IMR-90 (cell line): ENCODE data around the gene CXCL9. TPM values are rescaled to one million over a fixed set of nuclear protein-coding genes. Genes with fewer than 3 reads are reported as not detected.

Experiments
- ATAC-seq: fragments of 200-7000 bp; cut with Tn5 transposase; 2 replicates; pipeline ENCODE4 v1.9.1; 2020; ENCODE audit warnings: low read depth, mild to moderate bottlenecking, moderate library complexity
- BruUV-seq: library from RNA; stranded (reverse); fragments of 400-500 nt; replicated peaks from 2 replicates; lab custom pipeline; 2021; lab: Mats Ljungman, UMichigan
- CTCF ChIA-PET: fragments of 300-600 bp; formaldehyde crosslinking; extraction: SDS; loops from one replicate; lab custom pipeline; 2021; ENCODE audit warnings: antibody characterized with exemption; lab: Yijun Ruan, JAX
- POLR2A ChIA-PET: fragments of 300-600 bp; sonication (Branson Sonifier 250); formaldehyde crosslinking; loops from one replicate; lab custom pipeline; 2022; ENCODE audit warnings: antibody characterized with exemption; ENCODE audit not compliant: unreplicated experiment; lab: Charles Lee
- DNase-seq: peaks from one replicate; pipeline ENCODE4 v3.0.0; 2013
- H2AFZ ChIP-seq: replicated peaks from 2 replicates; pipeline ENCODE3; 2013; ENCODE audit warnings: low read length, mild to moderate bottlenecking; ENCODE audit not compliant: poor library complexity
- H2AK5ac ChIP-seq: 2 replicates; pipeline ENCODE4 v1.6.1; 2013; ENCODE audit warnings: low read depth, low read length, inconsistent platforms
- H2AK9ac ChIP-seq: replicated peaks from 2 replicates; pipeline ENCODE3; 2013; ENCODE audit warnings: mild to moderate bottlenecking, low read depth, low read length, moderate library complexity; ENCODE audit not compliant: poor library complexity
- H2BK120ac ChIP-seq: 2 replicates; pipeline ENCODE4 v1.6.1; 2013; ENCODE audit warnings: low read depth, low read length, inconsistent platforms
- H2BK15ac ChIP-seq: 3 replicates; pipeline ENCODE4 v1.6.1; 2013; ENCODE audit warnings: low read depth, low read length, inconsistent platforms
- H2BK20ac ChIP-seq: 2 replicates; pipeline ENCODE4 v1.6.1; 2013; ENCODE audit warnings: low read depth, mild to moderate bottlenecking, inconsistent platforms, low read length, moderate library complexity
- H2BK5ac ChIP-seq: 2 replicates; pipeline ENCODE4 v1.6.1; 2013; ENCODE audit warnings: mild to moderate bottlenecking, low read depth, low read length, inconsistent platforms; ENCODE audit not compliant: poor library complexity, severe bottlenecking
- H3K14ac ChIP-seq: replicated peaks from 2 replicates; pipeline ENCODE4 v1.6.1; 2013; ENCODE audit warnings: low read depth, low read length, inconsistent platforms
- H3K18ac ChIP-seq: 2 replicates; pipeline ENCODE4 v1.6.1; 2013; ENCODE audit warnings: low read depth, low read length, control low read depth
- H3K23ac ChIP-seq: 2 replicates; pipeline ENCODE4 v1.6.1; 2013; ENCODE audit warnings: low read depth, low read length, inconsistent platforms
- H3K27ac ChIP-seq: 2 replicates; pipeline ENCODE4 v1.5.1; 2013; ENCODE audit warnings: mild to moderate bottlenecking, control low read depth, low read length; ENCODE audit not compliant: insufficient read depth
- H3K27me3 ChIP-seq: 2 replicates; pipeline ENCODE4 v1.6.1; 2013; ENCODE audit warnings: low read length; ENCODE audit not compliant: control insufficient read depth, insufficient read depth
- H3K36me3 ChIP-seq: 2 replicates; pipeline ENCODE4 v1.6.1; 2013; ENCODE audit warnings: low read length, mixed read lengths; ENCODE audit not compliant: control insufficient read depth, insufficient read depth
- H3K4ac ChIP-seq: 2 replicates; pipeline ENCODE4 v1.6.1; 2013; ENCODE audit warnings: low read depth, low read length, inconsistent platforms
- H3K4me1 ChIP-seq: 2 replicates; pipeline ENCODE4 v1.6.1; 2013; ENCODE audit warnings: low read length, mixed read lengths; ENCODE audit not compliant: control insufficient read depth, insufficient read depth
- H3K4me2 ChIP-seq: 2 replicates; pipeline ENCODE4 v1.6.1; 2013; ENCODE audit warnings: low read depth, mild to moderate bottlenecking, control low read depth, low read length, moderate library complexity
- H3K4me3 ChIP-seq: 2 replicates; pipeline ENCODE4 v1.5.1; 2013; ENCODE audit warnings: low read depth, mild to moderate bottlenecking, control low read depth, low read length, moderate library complexity; ENCODE audit not compliant: insufficient read depth
- H3K56ac ChIP-seq: 2 replicates; pipeline ENCODE4 v1.6.1; 2013; ENCODE audit warnings: low read length, inconsistent platforms; ENCODE audit not compliant: insufficient read depth; ENCODE audit errors: extremely low read depth
- H3K79me1 ChIP-seq, 2 experiments: 2 replicates each; pipeline ENCODE4 v1.6.1; 2013; ENCODE audit warnings: low read length in 2 of 2, inconsistent platforms in 1 of 2, low read depth in 1 of 2
- H3K9ac ChIP-seq: 2 replicates; pipeline ENCODE4 v1.6.1; 2013; ENCODE audit warnings: low read depth, low read length, control low read depth
- H3K9me1 ChIP-seq: 2 replicates; pipeline ENCODE4 v1.6.1; 2013; ENCODE audit warnings: low read length, inconsistent platforms; ENCODE audit not compliant: insufficient read depth
- H3K9me3 ChIP-seq: 2 replicates; pipeline ENCODE4 v1.6.1; 2013; ENCODE audit warnings: low read length; ENCODE audit not compliant: control insufficient read depth, insufficient read depth
- H4K20me1 ChIP-seq: 2 replicates; pipeline ENCODE4 v1.6.1; 2013; ENCODE audit warnings: low read length, inconsistent platforms; ENCODE audit not compliant: insufficient read depth
- H4K5ac ChIP-seq: 2 replicates; pipeline ENCODE4 v1.6.1; 2013; ENCODE audit warnings: mild to moderate bottlenecking, low read depth, low read length, control low read depth
- H4K8ac ChIP-seq, 2 experiments: 2 replicates each; pipeline ENCODE4 v1.6.1; 2013; ENCODE audit warnings: low read depth in 2 of 2, low read length in 2 of 2, control low read depth in 1 of 2, inconsistent platforms in 1 of 2
- H4K91ac ChIP-seq: 2 replicates; pipeline ENCODE4 v1.6.1; 2013; ENCODE audit warnings: low read depth, low read length, inconsistent platforms; ENCODE audit not compliant: insufficient read depth
- BHLHE40 ChIP-seq: fragments of 150-350 bp; IDR thresholded peaks from 2 replicates; pipeline ENCODE4 v1.6.1; 2016; ENCODE audit warnings: mild to moderate bottlenecking, low read depth, low read length
- CEBPB ChIP-seq: IDR thresholded peaks from 2 replicates; pipeline ENCODE4 v1.6.1; 2012; ENCODE audit warnings: low read depth, low read length, improper control_type of control experiment
- CHD1 ChIP-seq: IDR thresholded peaks from 2 replicates; pipeline ENCODE4 v1.6.1; 2012; ENCODE audit warnings: low read depth, low read length, improper control_type of control experiment
- FOS ChIP-seq: fragments of 150-350 bp; IDR thresholded peaks from 2 replicates; pipeline ENCODE4 v1.6.1; 2016; ENCODE audit warnings: low read depth, low read length
- MXI1 ChIP-seq: IDR thresholded peaks from 2 replicates; pipeline ENCODE4 v1.6.1; 2012; ENCODE audit warnings: low read depth, mild to moderate bottlenecking, low read length, moderate library complexity, borderline replicate concordance
- NFE2L2 ChIP-seq: fragments of 150-350 bp; IDR thresholded peaks from 2 replicates; pipeline ENCODE4 v1.6.1; 2016; ENCODE audit warnings: low read depth, mild to moderate bottlenecking, low read length
- RCOR1 ChIP-seq: IDR thresholded peaks from 2 replicates; pipeline ENCODE4 v1.6.1; 2012; ENCODE audit warnings: mild to moderate bottlenecking, low read length, improper control_type of control experiment; ENCODE audit not compliant: insufficient replicate concordance
- RFX5 ChIP-seq: IDR thresholded peaks from 2 replicates; pipeline ENCODE4 v1.8.0; 2012; ENCODE audit warnings: low read depth, mild to moderate bottlenecking, low read length, moderate library complexity
- WGBS, 2 experiments: methylation state at CpG; one replicate each; pipeline versions ENCODE4 v1.1.5 to v1.1.7; 2013; ENCODE audit warnings: missing lambda C conversion rate in 2 of 2; ENCODE audit not compliant: insufficient read length in 1 of 2; ENCODE audit errors: extremely low coverage in 2 of 2; 5-methylcytosine and 5-hydroxymethylcytosine counted together
- dilution Hi-C: fragments of 300-500 bp; cut with HindIII; formaldehyde crosslinking; loops from one replicate; pipeline ENCODE4 v1.14.3; 2018; ENCODE audit warnings: low sequenced_read_pairs; ENCODE audit not compliant: unreplicated experiment
- in situ Hi-C: fragments of 300-500 bp; cut with MboI; formaldehyde crosslinking; loops from 3 replicates; pipeline ENCODE4 v1.14.3; 2019; ENCODE audit warnings: low sequenced_read_pairs, inconsistent platforms, mixed read lengths
- intact Hi-C: fragments of 100-400 bp; cut with micrococcal nuclease; formaldehyde crosslinking; loops from 2 replicates; pipeline ENCODE4 v1.10.0; 2022
- polyA plus RNA-seq, 3 experiments: library from polyadenylated mRNA; depleted of rRNA; stranded (reverse); fragments of >200 nt; gene quantifications; 2 replicates each; pipeline ENCODE4 v1.2.3, GENCODE V29; 2012; ENCODE audit warnings: low replicate concordance in 1 of 3
- total RNA-seq: library from RNA; depleted of rRNA; stranded (reverse); fragments of >200 nt; gene quantifications from 2 replicates; pipeline ENCODE4 v1.2.3, GENCODE V29; 2012
- TF ChIP-seq, protein P1 (sequence below): fragments of 150-350 bp; IDR thresholded peaks from 2 replicates; pipeline ENCODE4 v1.6.1; 2017; ENCODE audit warnings: mild to moderate bottlenecking, antibody characterized with exemption, low read length, low read depth
- TF ChIP-seq, protein P2 (sequence below): conservative IDR thresholded peaks from 2 replicates; pipeline ENCODE4 v1.5.1; 2012; ENCODE audit warnings: mild to moderate bottlenecking, low read depth, low read length, improper control_type of control experiment

CXCL9 gene
- total and polyA plus RNA-seq, 2 of the 4 experiments (the other 2 are of a cell fraction), result not detected

DNA sequence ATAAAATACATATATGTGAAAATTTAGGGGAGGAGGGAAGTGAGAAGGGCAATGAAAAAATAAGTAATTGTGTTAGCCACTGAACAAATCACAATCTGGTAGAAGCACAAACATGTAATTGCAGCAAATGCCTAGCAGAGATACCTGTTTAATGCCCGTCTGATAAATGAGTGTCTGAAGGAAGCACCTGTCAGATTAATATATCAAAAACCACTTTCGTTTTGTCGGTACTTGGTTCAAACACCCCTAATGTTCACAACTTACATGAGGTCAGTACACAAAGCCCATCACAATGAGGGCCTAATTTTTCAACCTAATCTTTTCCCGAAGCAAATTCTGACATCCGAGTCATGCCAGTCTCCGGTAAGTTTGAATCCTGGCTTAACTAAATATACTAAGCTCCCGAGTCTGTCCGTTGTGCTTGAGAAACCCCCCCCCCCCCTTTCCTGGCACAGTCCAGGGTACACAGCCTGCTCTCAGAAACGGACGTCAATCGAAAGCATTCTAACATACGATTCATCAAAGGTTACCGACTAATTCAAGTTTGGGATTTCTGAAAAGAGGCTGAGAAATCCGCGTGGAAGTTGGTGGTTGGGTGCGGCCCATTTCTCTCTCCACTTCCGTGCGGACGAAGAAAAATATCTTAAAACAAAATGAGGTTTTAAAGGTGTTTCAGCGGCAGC lies 17.3 kb downstream of the CXCL9 start:
- Histone ChIP-seq H4K5ac (peak overlapping the region; percentile 65), H3K9ac (peak overlapping the region; percentile 89), H3K36me3 (no peaks in the 10 kb centered on the region), H2BK5ac (peak overlapping the region; percentile 4), H2BK120ac (no peak overlapping the region), H4K8ac (peak overlapping the region; percentile 86 to 92), H3K27ac (peak overlapping the region; percentile 84), H3K18ac (no peak overlapping the region), H3K27me3 (no peaks in the 10 kb centered on the region), H2AK9ac (peak overlapping the region; percentile 87), H2AK5ac (peak overlapping the region; percentile 1; the same call in 1 of the 2 replicates), H3K56ac (peak overlapping the region; percentile 67; the same call in 1 of the 2 replicates), H3K4me2 (peak overlapping the region; percentile 98), H4K20me1 (peaks cover 26% of the 10 kb centered on the region), H3K9me3 (no peaks in the 10 kb centered on the region), H2AFZ (no peak overlapping the region), H2BK20ac (no peak overlapping the region), H4K91ac (0 out of 2 replicates have a peak overlapping the region, but pooled peaks have one; percentile 72), H3K4ac (peak overlapping the region; percentile 87), H3K4me1 (peaks cover 2% of the 10 kb centered on the region), H3K79me1 (peaks cover 12 to 50% of the 10 kb centered on the region in 2 experiments; a peak in 3 of 4 replicates), H3K4me3 (peak overlapping the region; percentile 86), H3K23ac (peak overlapping the region; percentile 50), H2BK15ac (no peak overlapping the region), H3K9me1 (peaks cover 13% of the 10 kb centered on the region), H3K14ac (peak overlapping the region; percentile 82)
- ATAC-seq, result no peak
- DNase-seq, result peak; percentile 15
- intact Hi-C loops (loop anchor here (1.0 kb wide), 2 partner anchors 74 to 158 kb away; partner anchors contain the start of gene NUP54), dilution Hi-C loops (no loop called here), in situ Hi-C loops (no loop called here)
- CTCF ChIA-PET, result interaction anchor here (1.3 kb wide), 1 partner anchor 98 kb away, joined by 4 read pairs; no protein-coding TSS in a partner anchor
- TF ChIP-seq, protein P1, sequence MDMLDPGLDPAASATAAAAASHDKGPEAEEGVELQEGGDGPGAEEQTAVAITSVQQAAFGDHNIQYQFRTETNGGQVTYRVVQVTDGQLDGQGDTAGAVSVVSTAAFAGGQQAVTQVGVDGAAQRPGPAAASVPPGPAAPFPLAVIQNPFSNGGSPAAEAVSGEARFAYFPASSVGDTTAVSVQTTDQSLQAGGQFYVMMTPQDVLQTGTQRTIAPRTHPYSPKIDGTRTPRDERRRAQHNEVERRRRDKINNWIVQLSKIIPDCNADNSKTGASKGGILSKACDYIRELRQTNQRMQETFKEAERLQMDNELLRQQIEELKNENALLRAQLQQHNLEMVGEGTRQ, result no peak
- TF ChIP-seq RFX5 (no peak), RCOR1 (no peak), CEBPB (no peak), MXI1 (no peak), NFE2L2 (no peak), FOS (no peak), BHLHE40 (no peak), CHD1 (no peak)
- TF ChIP-seq, protein P2, sequence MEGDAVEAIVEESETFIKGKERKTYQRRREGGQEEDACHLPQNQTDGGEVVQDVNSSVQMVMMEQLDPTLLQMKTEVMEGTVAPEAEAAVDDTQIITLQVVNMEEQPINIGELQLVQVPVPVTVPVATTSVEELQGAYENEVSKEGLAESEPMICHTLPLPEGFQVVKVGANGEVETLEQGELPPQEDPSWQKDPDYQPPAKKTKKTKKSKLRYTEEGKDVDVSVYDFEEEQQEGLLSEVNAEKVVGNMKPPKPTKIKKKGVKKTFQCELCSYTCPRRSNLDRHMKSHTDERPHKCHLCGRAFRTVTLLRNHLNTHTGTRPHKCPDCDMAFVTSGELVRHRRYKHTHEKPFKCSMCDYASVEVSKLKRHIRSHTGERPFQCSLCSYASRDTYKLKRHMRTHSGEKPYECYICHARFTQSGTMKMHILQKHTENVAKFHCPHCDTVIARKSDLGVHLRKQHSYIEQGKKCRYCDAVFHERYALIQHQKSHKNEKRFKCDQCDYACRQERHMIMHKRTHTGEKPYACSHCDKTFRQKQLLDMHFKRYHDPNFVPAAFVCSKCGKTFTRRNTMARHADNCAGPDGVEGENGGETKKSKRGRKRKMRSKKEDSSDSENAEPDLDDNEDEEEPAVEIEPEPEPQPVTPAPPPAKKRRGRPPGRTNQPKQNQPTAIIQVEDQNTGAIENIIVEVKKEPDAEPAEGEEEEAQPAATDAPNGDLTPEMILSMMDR, result no peak
- POLR2A ChIA-PET, result interaction anchor here (0.6 kb wide), 1 partner anchor 10 kb away, joined by 3 read pairs; no protein-coding TSS in a partner anchor
- no TSS peak for BruUV-seq
- 0% methylated on average over 3 of the region's 20 CpGs; no CpG with 5 or more reads in 1 of the 2 experiments for WGBS, 2 experiments
